ENCODE data around the gene PWWP2A.
A peak's percentile ranks its signal among the peaks of the same experiment; 100 is the strongest.
"Not testable (repeated sequence)": the region's sequence is repeated elsewhere in the genome, so short reads cannot be mapped to it uniquely, and the experiment has no call there.

The PWWP2A gene

GRCh38 chr5:160119142-160119904 lies at the start of gene PWWP2A:
PWWP2A (minus strand) TSS chr5:160119450; CDS start chr5:160119388, 62 bp downstream.
- peak; percentile 100 for DNase-seq

- DNase-seq = no peak
Observed at GRCh38 chr5:160167624-160168165, 48.4 kb upstream of the PWWP2A start.

GRCh38 chr5:160166973-160167623 lies 47.8 kb upstream of the PWWP2A start:
- no peak for DNase-seq

- DNase-seq = no peak
Observed at GRCh38 chr5:160166069-160166972, 47.1 kb upstream of the PWWP2A start.

GRCh38 chr5:160165137-160166068 lies 46.2 kb upstream of the PWWP2A start:
- peak; percentile 84 for DNase-seq

- no peak for DNase-seq
Observed at GRCh38 chr5:160162910-160163309, 43.7 kb upstream of the PWWP2A start.

GRCh38 chr5:160161626-160162025 lies 42.4 kb upstream of the PWWP2A start:
- DNase-seq = no peak

GRCh38 chr5:160160875-160161274 lies 41.6 kb upstream of the PWWP2A start:
- not testable (repeated sequence) for DNase-seq

- no peak for DNase-seq
Observed at GRCh38 chr5:160159991-160160792, 40.9 kb upstream of the PWWP2A start.

- DNase-seq = peak; percentile 33
Observed at GRCh38 chr5:160158087-160158486, 38.8 kb upstream of the PWWP2A start.

GRCh38 chr5:160155017-160155750 lies 35.9 kb upstream of the PWWP2A start:
- DNase-seq = no peak

GRCh38 chr5:160152901-160153300 lies 33.7 kb upstream of the PWWP2A start:
- DNase-seq = no peak

GRCh38 chr5:160152287-160152686 lies 33.0 kb upstream of the PWWP2A start:
- no peak for DNase-seq

GRCh38 chr5:160151017-160151416 lies 31.8 kb upstream of the PWWP2A start:
- DNase-seq = no peak

- no peak for DNase-seq
Observed at GRCh38 chr5:160150381-160150780, 31.1 kb upstream of the PWWP2A start.

- DNase-seq = not testable (repeated sequence)
Observed at GRCh38 chr5:160144436-160144835, 25.2 kb upstream of the PWWP2A start.

- DNase-seq = no peak
Observed at GRCh38 chr5:160134332-160134731, 15.1 kb upstream of the PWWP2A start.

GRCh38 chr5:160133918-160134304 lies 14.7 kb upstream of the PWWP2A start:
- no peak for DNase-seq

GRCh38 chr5:160133071-160133917 lies 14.0 kb upstream of the PWWP2A start:
- peak; percentile 17 for DNase-seq

Data from DMS53 (cell line).